Neuronal stem cell (in vitro differentiated cells): ENCODE measurements around the gene TMEM243.

Source experiments
- DNase-seq: peaks from one replicate; pipeline ENCODE4 v3.0.0-alpha.2; 2013; ENCODE audit warnings: low spot score
- H2AFZ ChIP-seq: one replicate; pipeline ENCODE4 v1.6.1; 2013; ENCODE audit warnings: mild to moderate bottlenecking, low read length, inconsistent platforms
- H2AK5ac ChIP-seq: 2 replicates; pipeline ENCODE4 v1.6.1; 2013; ENCODE audit warnings: low read depth, mild to moderate bottlenecking, inconsistent platforms, low read length, moderate library complexity, mixed read lengths
- H2BK120ac ChIP-seq: 2 replicates; pipeline ENCODE4 v1.6.1; 2013; ENCODE audit warnings: low read depth, mild to moderate bottlenecking, inconsistent platforms, low read length, moderate library complexity, mixed read lengths
- H2BK12ac ChIP-seq: one replicate; pipeline ENCODE4 v1.6.1; 2013; ENCODE audit warnings: low read length, inconsistent platforms
- H2BK15ac ChIP-seq: 2 replicates; pipeline ENCODE4 v1.6.1; 2013; ENCODE audit warnings: mild to moderate bottlenecking, low read length, inconsistent platforms, mixed read lengths
- H2BK5ac ChIP-seq: one replicate; pipeline ENCODE4 v1.6.1; 2013; ENCODE audit warnings: inconsistent platforms, mild to moderate bottlenecking, low read length, moderate library complexity
- H3K14ac ChIP-seq: one replicate; pipeline ENCODE4 v1.6.1; 2013; ENCODE audit warnings: low read length, inconsistent platforms
- H3K18ac ChIP-seq: 2 replicates; pipeline ENCODE4 v1.6.1; 2013; ENCODE audit warnings: low read length, inconsistent platforms
- H3K23ac ChIP-seq: 2 replicates; pipeline ENCODE4 v1.6.1; 2013; ENCODE audit warnings: low read depth, mild to moderate bottlenecking, mixed read lengths, low read length, inconsistent platforms; ENCODE audit not compliant: poor library complexity
- H3K27ac ChIP-seq: replicated peaks from 3 replicates; pipeline ENCODE4 v1.5.1; 2013; ENCODE audit warnings: low read length, inconsistent platforms
- H3K27me3 ChIP-seq, 3 experiments: 2 replicates each; pipeline ENCODE4 v1.6.1; 2013; ENCODE audit warnings: low read length in 3 of 3, mild to moderate bottlenecking in 2 of 3, inconsistent platforms in 1 of 3, low read depth in 1 of 3, mixed read lengths in 1 of 3, moderate library complexity in 1 of 3; ENCODE audit not compliant: control insufficient read depth in 3 of 3, insufficient read depth in 3 of 3
- H3K36me3 ChIP-seq, 2 donors: replicated peaks in 1 of 2; 2 replicates each; pipeline ENCODE4 v1.6.1; 2013; ENCODE audit warnings: low read length in 2 of 2; ENCODE audit not compliant: control insufficient read depth in 2 of 2, insufficient read depth in 2 of 2
- H3K4ac ChIP-seq: 2 replicates; pipeline ENCODE4 v1.6.1; 2013; ENCODE audit warnings: inconsistent platforms, mild to moderate bottlenecking, low read length, moderate library complexity
- H3K4me1 ChIP-seq, 2 donors: 1 replicate in 1 of 2; 2 replicates in 1 of 2; pipeline ENCODE4 v1.6.1; 2013; ENCODE audit warnings: low read length in 2 of 2, low read depth in 1 of 2; ENCODE audit not compliant: control insufficient read depth in 2 of 2, insufficient read depth in 1 of 2
- H3K4me2 ChIP-seq: one replicate; pipeline ENCODE4 v1.6.1; 2013; ENCODE audit warnings: mild to moderate bottlenecking, low read length, inconsistent platforms; ENCODE audit not compliant: insufficient read depth, poor library complexity, severe bottlenecking
- H3K4me3 ChIP-seq, 2 donors: 2 replicates each; pipeline ENCODE4 v1.5.1; 2013; ENCODE audit warnings: low read length in 2 of 2, mild to moderate bottlenecking in 2 of 2, inconsistent platforms in 1 of 2, moderate library complexity in 1 of 2
- H3K79me1 ChIP-seq: one replicate; pipeline ENCODE4 v1.6.1; 2013; ENCODE audit warnings: low read depth, mild to moderate bottlenecking, inconsistent platforms, low read length, moderate library complexity
- H3K9ac ChIP-seq: one replicate; pipeline ENCODE4 v1.6.1; 2013; ENCODE audit warnings: mild to moderate bottlenecking, low read depth, low read length, inconsistent platforms; ENCODE audit not compliant: poor library complexity
- H3K9me3 ChIP-seq, 2 donors: replicated peaks in 1 of 2; 2 replicates each; pipeline versions ENCODE3 to v1.6.1; 2013; ENCODE audit warnings: low read length in 2 of 2, mild to moderate bottlenecking in 2 of 2, inconsistent platforms in 1 of 2, low read depth in 1 of 2, mixed read lengths in 1 of 2, moderate library complexity in 1 of 2; ENCODE audit not compliant: control insufficient read depth in 2 of 2, insufficient read depth in 1 of 2
- H4K8ac ChIP-seq: one replicate; pipeline ENCODE4 v1.6.1; 2013; ENCODE audit warnings: low read depth, mild to moderate bottlenecking, inconsistent platforms, low read length, moderate library complexity
- H4K91ac ChIP-seq: one replicate; pipeline ENCODE4 v1.6.1; 2013; ENCODE audit warnings: low read length, low read depth, mild to moderate bottlenecking, inconsistent platforms; ENCODE audit not compliant: poor library complexity
- WGBS, 2 donors: extraction: QIAGEN DNeasy Blood & Tissue Kit; methylation state at CpG; one replicate each; pipeline ENCODE4 v1.1.7; 2013; ENCODE audit warnings: missing lambda C conversion rate in 2 of 2, mixed read lengths in 1 of 2; ENCODE audit not compliant: insufficient read length in 2 of 2, insufficient replicate concordance in 1 of 2; ENCODE audit errors: extremely low coverage in 2 of 2; 5-methylcytosine and 5-hydroxymethylcytosine counted together

TMEM243 gene

GRCh38 chr7:87231258-87231657 is 11.7 kb upstream of the TMEM243 start:
- no peak overlapping the region for H3K23ac ChIP-seq
- H3K18ac ChIP-seq, result peak overlapping the region; percentile 79
- WGBS, 2 donors, result no CpG with 5 or more reads among the region's 7 CpGs
- H3K4ac ChIP-seq, result no peak overlapping the region
- H3K4me2 ChIP-seq, result no peak overlapping the region
- H3K14ac ChIP-seq, result no peak overlapping the region
- no peak overlapping the region for H2BK5ac ChIP-seq
- no peaks in the 10 kb centered on the region for H3K36me3 ChIP-seq
- DNase-seq, result no peak
- H3K4me1 ChIP-seq, result peaks cover 0 to 2% of the 10 kb centered on the region in 2 donors
- peaks cover 0 to 39% (median 0%) of the 10 kb centered on the region in 3 experiments for H3K27me3 ChIP-seq
- H2BK15ac ChIP-seq, result peak overlapping the region; percentile 20
- H4K8ac ChIP-seq, result no peak overlapping the region
- H2BK120ac ChIP-seq, result no peak overlapping the region
- H2BK12ac ChIP-seq, result no peak overlapping the region
- H3K27ac ChIP-seq, result no peak overlapping the region
- no peak overlapping the region for H4K91ac ChIP-seq
- H3K4me3 ChIP-seq, result no peak overlapping the region
- H3K79me1 ChIP-seq, result no peaks in the 10 kb centered on the region
- no peak overlapping the region for H3K9ac ChIP-seq
- no peak overlapping the region for H2AFZ ChIP-seq
- no peaks in the 10 kb centered on the region for H3K9me3 ChIP-seq
- peak overlapping the region; percentile 71 for H2AK5ac ChIP-seq

GRCh38 chr7:87226495-87226894 is 7.0 kb upstream of the TMEM243 start:
- no CpG with 5 or more reads among the region's 3 CpGs for WGBS, 2 donors
- peaks cover 0 to 66% (median 9%) of the 10 kb centered on the region in 3 experiments for H3K27me3 ChIP-seq

GRCh38 chr7:87225696-87226095 is 6.2 kb upstream of the TMEM243 start:
- no peak overlapping the region for H2AFZ ChIP-seq
- H3K79me1 ChIP-seq, result no peaks in the 10 kb centered on the region
- H3K4me2 ChIP-seq, result no peak overlapping the region
- H3K9ac ChIP-seq, result no peak overlapping the region
- no peak for DNase-seq
- H4K8ac ChIP-seq, result no peak overlapping the region
- H3K4me3 ChIP-seq, result no peak overlapping the region
- peaks cover 2 to 4% of the 10 kb centered on the region in 2 donors for H3K4me1 ChIP-seq
- peaks cover 0 to 68% (median 16%) of the 10 kb centered on the region in 3 experiments for H3K27me3 ChIP-seq
- H3K23ac ChIP-seq, result no peak overlapping the region
- no peak overlapping the region for H2BK15ac ChIP-seq
- no peak overlapping the region for H3K4ac ChIP-seq
- WGBS, 2 donors, result no CpG with 5 or more reads among the region's 1 CpG
- H3K14ac ChIP-seq, result no peak overlapping the region
- no peak overlapping the region for H4K91ac ChIP-seq
- H3K27ac ChIP-seq, result no peak overlapping the region
- H3K9me3 ChIP-seq, result peaks cover 0 to 4% of the 10 kb centered on the region in 2 donors
- H2BK5ac ChIP-seq, result no peak overlapping the region
- H2AK5ac ChIP-seq, result no peak overlapping the region
- H2BK120ac ChIP-seq, result no peak overlapping the region
- H3K18ac ChIP-seq, result no peak overlapping the region
- H2BK12ac ChIP-seq, result no peak overlapping the region
- no peaks in the 10 kb centered on the region for H3K36me3 ChIP-seq

More at GRCh38 chr7:87226495-87226894, 7.0 kb upstream of the TMEM243 start:
- Histone ChIP-seq H3K18ac (no peak overlapping the region), H3K36me3 (no peaks in the 10 kb centered on the region), H3K4me2 (no peak overlapping the region), H3K79me1 (no peaks in the 10 kb centered on the region), H2AFZ (no peak overlapping the region), H2BK15ac (no peak overlapping the region), H2BK5ac (no peak overlapping the region), H3K4me3 (no peak overlapping the region), H3K9me3 (peaks cover 0 to 4% of the 10 kb centered on the region in 2 donors), H4K8ac (no peak overlapping the region), H3K4ac (no peak overlapping the region), H3K14ac (no peak overlapping the region), H3K4me1 (peaks cover 0 to 2% of the 10 kb centered on the region in 2 donors), H2AK5ac (no peak overlapping the region), H2BK12ac (no peak overlapping the region), H3K27ac (no peak overlapping the region), H3K23ac (no peak overlapping the region), H3K9ac (no peak overlapping the region), H2BK120ac (no peak overlapping the region), H4K91ac (no peak overlapping the region)
- no peak for DNase-seq

GRCh38 chr7:87223666-87224065 is 4.1 kb upstream of the TMEM243 start:
- Histone ChIP-seq H4K8ac (no peak overlapping the region), H2AFZ (no peak overlapping the region), H3K4me1 (peaks cover 5% of the 10 kb centered on the region in 2 donors), H3K4me2 (no peak overlapping the region), H3K9ac (no peak overlapping the region), H3K4me3 (no peak overlapping the region), H2BK15ac (no peak overlapping the region), H3K79me1 (no peaks in the 10 kb centered on the region), H3K27ac (no peak overlapping the region), H3K18ac (no peak overlapping the region), H2BK5ac (no peak overlapping the region), H3K14ac (no peak overlapping the region), H2AK5ac (no peak overlapping the region), H4K91ac (no peak overlapping the region), H3K27me3 (peaks cover 0 to 59% (median 18%) of the 10 kb centered on the region in 3 experiments), H3K9me3 (peaks cover 0 to 4% of the 10 kb centered on the region in 2 donors), H2BK12ac (no peak overlapping the region), H3K23ac (no peak overlapping the region), H3K36me3 (no peaks in the 10 kb centered on the region), H3K4ac (no peak overlapping the region), H2BK120ac (no peak overlapping the region)
- no peak for DNase-seq
- no CpG with 5 or more reads among the region's 1 CpG for WGBS, 2 donors
